Transverse colon (tissue), 4 donors: ENCODE data around the gene CDKN1C.

Source experiments
- CTCF ChIP-seq, 5 experiments: fragments of 200-600 bp in 3 of 5; fragments of 450-650 bp in 2 of 5; sonication (generic) in 3 of 5; IDR thresholded peaks; 1 replicate in 2 of 5; 2 replicates in 3 of 5; pipeline ENCODE4 v1.5.1; 2016 to 2017; ENCODE audit warnings: antibody characterized with exemption in 5 of 5, inconsistent platforms in 3 of 5, mild to moderate bottlenecking in 2 of 5, moderate library complexity in 1 of 5
- EP300 ChIP-seq: sonication (generic); formaldehyde crosslinking; IDR thresholded peaks from one replicate; pipeline ENCODE4 v1.6.1; 2017; ENCODE audit warnings: antibody characterized with exemption, low read depth
- POLR2A ChIP-seq: fragments of 450-650 bp; IDR thresholded peaks from one replicate; pipeline ENCODE4 v1.6.1; 2016; ENCODE audit warnings: antibody characterized with exemption, mild to moderate bottlenecking, moderate library complexity
- POLR2AphosphoS5 ChIP-seq, 3 donors: sonication (generic); formaldehyde crosslinking; IDR thresholded peaks; one replicate each; pipeline ENCODE4 v1.6.1; 2016; ENCODE audit warnings: antibody characterized with exemption in 3 of 3

GRCh38 chr11:2909133-2909902 is 23.7 kb upstream of the CDKN1C start:
- TF ChIP-seq CTCF (IDR thresholded peaks at IDR 0.05) (no peak), POLR2AphosphoS5 (IDR thresholded peaks at IDR 0.05) (no peak), POLR2A (no peak), EP300 (no peak)
